Globus pallidus (tissue), 1 donor: ENCODE measurements around the gene MIPOL1.

ENCODE experiments used
- DNase-seq: peaks from one replicate; pipeline ENCODE4 v3.0.0-alpha.2; 2015; ENCODE audit warnings: low spot score

The MIPOL1 gene

DNA sequence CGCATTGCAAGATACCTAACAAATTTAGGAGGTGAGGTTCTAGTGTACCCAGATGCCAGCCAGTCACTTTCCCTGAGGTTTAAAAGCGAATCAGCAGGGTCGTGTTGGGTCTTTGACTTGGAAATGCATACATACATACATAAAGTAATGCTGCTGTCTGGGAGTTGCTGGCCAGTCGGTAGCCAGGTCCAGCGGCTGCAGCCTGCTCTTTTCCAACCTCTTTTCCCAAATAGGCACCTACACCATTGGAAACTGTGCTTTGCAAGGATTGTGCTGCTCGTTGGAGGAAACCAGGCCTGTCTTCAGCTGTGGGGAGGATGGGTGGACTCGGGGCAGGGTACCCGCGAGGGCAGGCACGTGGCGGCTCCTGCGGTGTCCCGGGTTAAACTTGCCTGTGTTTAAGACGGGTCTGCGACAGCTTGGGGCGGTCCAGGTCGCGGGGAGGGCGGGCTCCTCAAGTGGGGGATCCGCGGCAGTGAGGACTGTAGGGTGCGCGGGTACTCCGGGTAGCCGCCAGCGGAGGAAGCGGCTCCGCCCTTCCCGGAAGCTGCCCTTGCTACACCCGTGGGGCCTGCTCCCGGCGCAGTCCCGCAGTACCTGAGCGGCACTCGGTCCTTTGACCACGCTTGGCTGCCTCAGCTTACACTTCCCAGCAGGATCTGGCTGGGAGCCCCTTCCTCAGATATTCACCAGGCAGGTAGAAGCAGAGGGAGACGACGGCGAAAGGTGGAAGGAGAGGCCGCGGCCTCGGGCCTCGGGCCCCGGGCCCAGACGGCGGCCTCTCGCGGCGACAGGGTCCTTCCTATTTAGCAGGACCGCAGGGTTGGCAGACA, 400.4 kb downstream of the MIPOL1 start:
- no peak for DNase-seq

DNA sequence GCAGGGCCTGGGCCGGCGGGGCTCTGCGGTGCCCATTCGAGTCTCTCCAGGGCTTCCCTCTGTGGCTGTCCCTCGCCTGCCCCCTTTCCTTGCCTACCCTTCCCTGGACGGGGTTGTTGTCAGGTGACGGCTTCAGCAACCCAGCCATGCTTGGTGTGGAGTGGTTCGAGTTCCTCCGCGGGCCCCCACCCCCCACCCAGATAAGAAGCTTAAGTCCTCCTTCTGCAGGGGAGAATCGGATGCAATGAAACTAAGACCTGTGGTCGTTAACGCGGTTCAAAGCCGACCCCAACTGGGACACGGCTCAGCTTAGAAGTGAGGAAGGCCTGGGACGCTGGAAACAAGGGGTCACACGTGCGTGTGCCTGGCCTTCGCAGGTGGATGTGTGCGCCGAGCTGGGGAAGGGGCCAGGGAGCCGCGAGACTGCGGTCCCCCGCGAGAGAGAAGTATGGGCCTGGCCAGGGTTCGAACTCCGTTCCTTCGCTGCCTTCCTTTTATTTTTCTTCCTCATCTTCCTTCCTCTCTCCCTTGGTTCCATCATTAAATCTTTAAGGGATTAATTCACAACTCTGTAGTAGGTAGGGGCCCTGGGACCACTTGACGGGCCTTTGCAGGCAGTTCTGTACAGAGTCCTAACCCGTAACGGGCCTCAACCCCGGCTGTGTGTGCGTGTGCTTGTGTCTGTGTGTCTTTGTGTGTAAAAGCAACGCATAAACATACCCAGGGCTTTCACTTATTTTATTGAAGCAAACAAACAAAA, 401.2 kb downstream of the MIPOL1 start:
- DNase-seq = no peak

DNA sequence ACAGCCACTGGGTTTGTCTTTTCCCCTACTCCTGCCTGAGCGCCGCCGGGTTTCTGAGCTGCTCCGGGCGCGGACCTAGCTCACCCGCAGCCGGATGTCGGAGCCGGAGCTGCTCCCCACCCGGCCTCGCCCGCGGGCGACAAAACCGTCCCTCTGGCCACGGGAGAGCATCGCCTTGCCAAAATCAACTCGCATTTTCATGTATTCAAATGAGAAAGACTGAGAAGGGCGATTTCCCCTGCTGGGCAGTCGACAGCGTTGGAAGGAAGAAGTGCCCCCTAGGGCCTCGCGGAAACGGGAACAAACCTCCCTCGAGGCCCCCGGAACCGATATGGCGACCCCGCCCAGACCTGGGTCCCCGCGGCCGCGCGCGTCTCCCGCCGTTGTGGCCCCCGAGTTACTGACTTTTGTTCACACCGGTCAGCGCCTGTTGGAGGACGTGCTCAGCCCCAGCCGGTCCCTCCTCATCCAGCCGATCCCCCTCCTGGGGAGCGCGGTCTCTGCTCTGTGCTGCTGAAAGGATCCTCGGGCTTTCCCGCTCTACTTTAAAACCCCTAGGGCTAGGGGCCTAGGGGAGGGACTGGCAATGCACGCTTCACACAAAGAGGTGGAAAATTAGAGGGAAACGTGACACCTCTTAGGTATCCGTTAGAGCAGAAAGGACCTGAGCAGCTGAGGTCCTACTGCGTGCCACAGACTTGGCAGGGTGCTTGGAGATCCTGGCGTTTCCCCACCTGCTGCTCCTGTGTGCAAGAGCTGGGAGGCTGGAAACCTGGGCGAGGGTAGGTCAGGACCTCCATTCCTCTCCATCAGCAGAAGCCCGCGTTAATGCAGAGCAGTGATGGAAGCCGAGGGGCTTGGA, 402.0 kb downstream of the MIPOL1 start:
- no peak for DNase-seq

GRCh38 chr14:37600880-37601741, 403.4 kb downstream of the MIPOL1 start:
- DNase-seq = no peak

DNA sequence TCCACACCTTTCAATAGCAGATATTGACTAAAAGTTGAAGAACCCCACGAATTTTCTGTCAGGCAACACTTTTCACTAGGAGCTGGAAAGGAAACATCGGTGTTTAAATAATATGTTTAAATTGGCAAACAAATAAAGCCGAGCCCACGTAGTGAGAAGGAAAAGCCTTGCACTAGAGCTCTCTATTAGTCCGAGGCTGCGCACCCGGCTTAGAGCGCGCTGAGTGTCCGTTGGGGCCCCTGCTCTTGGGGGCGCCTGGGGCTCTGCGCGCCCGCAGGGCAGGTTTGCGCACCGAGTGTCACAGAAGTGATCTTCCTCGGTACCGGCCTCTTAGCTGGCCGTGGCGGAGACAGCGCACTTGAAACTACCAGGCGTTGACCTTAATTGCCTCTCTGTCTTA, 404.1 kb downstream of the MIPOL1 start:
- DNase-seq = no peak
